Measurements from ENCODE around the gene OR8G1.

OR8G1 gene

DNA sequence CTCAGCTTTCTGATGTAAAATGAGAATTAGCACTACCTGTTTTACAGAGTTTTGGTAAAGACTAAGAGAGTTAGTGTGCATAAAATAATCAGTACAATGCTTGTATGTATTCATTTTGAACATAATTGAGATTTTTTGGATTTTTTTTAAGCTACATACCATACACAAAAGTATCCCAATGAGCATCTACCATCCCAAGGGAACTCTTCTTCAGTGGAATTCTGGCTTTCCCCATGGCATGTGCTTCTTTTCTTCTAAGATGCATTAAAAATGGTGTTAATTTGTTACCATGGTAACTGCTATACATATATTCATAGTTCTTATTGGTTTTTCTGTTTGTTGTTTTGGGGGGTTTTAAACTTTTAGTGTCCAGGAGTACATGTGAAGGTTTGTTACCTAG, 55.1 kb downstream of the OR8G1 start:
- Histone ChIP-seq H3K9me2 (replicated peaks; ENCODE audit: control insufficient read depth, low read length) (no peaks in the 10 kb centered on the region), H3K27me3 (ENCODE audit: control insufficient read depth, low read length) (no peaks in the 10 kb centered on the region), H3K4me1 (ENCODE audit: control insufficient read depth, low read length) (no peaks in the 10 kb centered on the region), H4K20me1 (ENCODE audit: control insufficient read depth, insufficient read depth, low read depth, low read length) (no peaks in the 10 kb centered on the region), H3K4me3 (ENCODE audit: low read length) (no peak overlapping the region), H3K9me3 (ENCODE audit: control insufficient read depth, insufficient read depth, low read length) (no peaks in the 10 kb centered on the region), H3K27ac (ENCODE audit: low read depth, low read length) (no peak overlapping the region), H3K4me2 (ENCODE audit: low read length) (no peak overlapping the region), H3F3A (ENCODE audit: control insufficient read depth, insufficient read depth) (no peaks in the 10 kb centered on the region), H3K36me3 (ENCODE audit: control insufficient read depth, low read length) (no peaks in the 10 kb centered on the region), H3K79me2 (ENCODE audit: control insufficient read depth, low read length) (no peaks in the 10 kb centered on the region)
- TF ChIP-seq EZH2phosphoT487 (IDR thresholded peaks at IDR 0.05; ENCODE audit: borderline replicate concordance, low read length): no peak
- no peak for TF ChIP-seq CTCF (IDR thresholded peaks at IDR 0.05; ENCODE audit: low read depth, low read length, poor library complexity, severe bottlenecking)

DNA sequence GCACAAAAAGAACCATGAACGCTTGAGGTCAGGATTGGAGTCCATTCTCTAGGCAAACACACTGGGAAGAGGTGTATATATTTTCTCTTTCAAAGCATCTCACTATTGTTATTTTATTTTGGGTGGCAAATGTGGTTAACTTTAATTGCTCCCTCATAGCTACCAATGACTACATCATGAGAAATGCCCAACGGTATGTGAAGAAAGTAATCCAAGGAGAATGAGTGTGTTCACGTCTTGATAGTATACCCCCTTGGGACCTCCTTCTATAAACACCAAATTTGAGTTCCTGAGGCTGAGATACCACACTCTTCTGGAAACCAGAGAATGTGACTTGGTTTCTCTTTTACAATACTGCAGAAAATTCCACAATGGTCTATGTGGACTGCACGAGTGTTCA, 57.0 kb downstream of the OR8G1 start:
- Histone ChIP-seq H4K20me1 (ENCODE audit: control insufficient read depth, insufficient read depth, low read depth, low read length) (no peaks in the 10 kb centered on the region), H3K4me2 (ENCODE audit: low read length) (no peak overlapping the region), H3K4me1 (ENCODE audit: control insufficient read depth, low read length) (no peaks in the 10 kb centered on the region), H3K27ac (ENCODE audit: low read depth, low read length) (no peak overlapping the region), H3K27me3 (ENCODE audit: control insufficient read depth, low read length) (no peaks in the 10 kb centered on the region), H3K4me3 (ENCODE audit: low read length) (no peak overlapping the region), H3K79me2 (ENCODE audit: control insufficient read depth, low read length) (no peaks in the 10 kb centered on the region), H3K36me3 (ENCODE audit: control insufficient read depth, low read length) (no peaks in the 10 kb centered on the region), H3F3A (ENCODE audit: control insufficient read depth, insufficient read depth) (no peaks in the 10 kb centered on the region), H3K9me3 (ENCODE audit: control insufficient read depth, insufficient read depth, low read length) (no peaks in the 10 kb centered on the region), H3K9me2 (replicated peaks; ENCODE audit: control insufficient read depth, low read length) (no peaks in the 10 kb centered on the region)
- TF ChIP-seq EZH2phosphoT487 (IDR thresholded peaks at IDR 0.05; ENCODE audit: borderline replicate concordance, low read length) (no peak), CTCF (IDR thresholded peaks at IDR 0.05; ENCODE audit: low read depth, low read length, poor library complexity, severe bottlenecking) (no peak)

- no peaks in the 10 kb centered on the region for H3K4me1 ChIP-seq (ENCODE audit: control insufficient read depth, low read length)
- H3K36me3 ChIP-seq (ENCODE audit: control insufficient read depth, low read length): no peaks in the 10 kb centered on the region
- no peak overlapping the region for H3K4me3 ChIP-seq (ENCODE audit: low read length)
- no peaks in the 10 kb centered on the region for H3F3A ChIP-seq (ENCODE audit: control insufficient read depth, insufficient read depth)
- no peak overlapping the region for H3K27ac ChIP-seq (ENCODE audit: low read depth, low read length)
- H3K79me2 ChIP-seq (ENCODE audit: control insufficient read depth, low read length): no peaks in the 10 kb centered on the region
- H3K27me3 ChIP-seq (ENCODE audit: control insufficient read depth, low read length): peaks cover under 1% of the 10 kb centered on the region; the same call in 1 of the 2 replicates
- H3K9me2 ChIP-seq (replicated peaks; ENCODE audit: control insufficient read depth, low read length): no peaks in the 10 kb centered on the region
- no peaks in the 10 kb centered on the region for H4K20me1 ChIP-seq (ENCODE audit: control insufficient read depth, insufficient read depth, low read depth, low read length)
- H3K4me2 ChIP-seq (ENCODE audit: low read length): no peak overlapping the region
- TF ChIP-seq EZH2phosphoT487 (IDR thresholded peaks at IDR 0.05; ENCODE audit: borderline replicate concordance, low read length) (no peak), CTCF (IDR thresholded peaks at IDR 0.05; ENCODE audit: low read depth, low read length, poor library complexity, severe bottlenecking) (no peak)
- H3K9me3 ChIP-seq (ENCODE audit: control insufficient read depth, insufficient read depth, low read length): no peaks in the 10 kb centered on the region
Observed at GRCh38 chr11:124301548-124301947, 60.7 kb downstream of the OR8G1 start.

Data from DOHH2 (cell line).